Renal cortex interstitium (tissue), 11 donors: ENCODE data around the gene VPS37B. TPM values are rescaled to one million over a fixed set of nuclear protein-coding genes. Genes with fewer than 3 reads are reported as not detected.
A peak's percentile ranks its signal among the peaks of the same experiment; 100 is the strongest.

Source experiments
- DNase-seq, 11 donors: peaks; one replicate each; pipeline ENCODE4 v3.0.0-alpha.2; 2013; ENCODE audit warnings: low read depth in 9 of 11, low spot score in 4 of 11; ENCODE audit errors: extremely low read depth in 1 of 11
- polyA plus RNA-seq, 3 donors: library from polyadenylated mRNA; unstranded; fragments of 120-200 nt; gene quantifications; one replicate each; pipeline ENCODE4 v1.2.1, GENCODE V29; 2013; ENCODE audit not compliant: insufficient read length in 3 of 3

The VPS37B gene
- polyA plus RNA-seq, 3 donors: 23.4 to 32.6 (median 26.1) TPM

DNA sequence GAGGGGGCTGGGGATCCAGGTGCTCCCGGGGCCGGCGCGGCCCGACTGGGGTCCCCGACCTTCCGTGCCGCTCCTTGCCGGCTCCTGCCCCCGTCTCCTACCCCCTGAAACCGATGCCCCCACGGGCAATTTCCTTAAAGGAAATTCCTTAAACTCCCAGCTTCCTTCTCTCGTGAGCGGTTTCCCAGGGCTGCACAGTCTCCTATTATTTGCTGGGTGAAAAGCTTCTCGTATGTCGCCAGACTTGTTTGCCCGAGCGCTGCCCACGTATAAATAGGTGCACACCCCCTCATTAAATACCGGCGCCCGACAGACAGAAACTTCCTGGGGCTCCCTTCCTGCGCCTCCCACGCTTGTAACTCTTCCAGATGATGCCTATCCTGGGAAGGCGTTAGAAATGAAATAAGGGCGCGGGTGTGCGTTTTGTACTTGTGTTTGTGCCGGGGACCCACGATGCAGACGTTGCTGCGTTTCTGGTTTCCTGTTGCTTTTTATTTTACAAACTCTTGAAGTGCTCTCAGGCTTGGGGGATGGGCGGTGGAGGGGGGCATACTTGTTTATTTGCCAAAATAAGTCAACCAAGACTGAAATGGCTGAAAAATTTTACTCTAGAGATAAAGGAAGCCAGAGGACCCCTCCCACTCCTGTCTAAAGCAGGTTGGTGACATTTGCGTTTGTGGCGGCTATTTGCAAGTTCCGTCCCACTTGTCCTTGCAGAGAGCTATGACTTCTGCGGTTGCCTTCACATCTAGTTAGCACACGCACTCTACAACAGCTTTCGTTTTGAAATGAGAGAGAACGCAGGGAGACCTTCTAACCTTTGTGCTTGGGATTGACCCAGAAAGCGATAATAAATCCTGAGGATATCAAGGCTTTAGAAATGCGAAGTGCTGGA, 59.6 kb downstream of the VPS37B start:
- peak in 5 of 11 donors; percentile 40 to 69 (median 54) for DNase-seq

- DNase-seq: no peak
Measured at GRCh38 chr12:122835750-122836026, 60.2 kb downstream of the VPS37B start.

DNA sequence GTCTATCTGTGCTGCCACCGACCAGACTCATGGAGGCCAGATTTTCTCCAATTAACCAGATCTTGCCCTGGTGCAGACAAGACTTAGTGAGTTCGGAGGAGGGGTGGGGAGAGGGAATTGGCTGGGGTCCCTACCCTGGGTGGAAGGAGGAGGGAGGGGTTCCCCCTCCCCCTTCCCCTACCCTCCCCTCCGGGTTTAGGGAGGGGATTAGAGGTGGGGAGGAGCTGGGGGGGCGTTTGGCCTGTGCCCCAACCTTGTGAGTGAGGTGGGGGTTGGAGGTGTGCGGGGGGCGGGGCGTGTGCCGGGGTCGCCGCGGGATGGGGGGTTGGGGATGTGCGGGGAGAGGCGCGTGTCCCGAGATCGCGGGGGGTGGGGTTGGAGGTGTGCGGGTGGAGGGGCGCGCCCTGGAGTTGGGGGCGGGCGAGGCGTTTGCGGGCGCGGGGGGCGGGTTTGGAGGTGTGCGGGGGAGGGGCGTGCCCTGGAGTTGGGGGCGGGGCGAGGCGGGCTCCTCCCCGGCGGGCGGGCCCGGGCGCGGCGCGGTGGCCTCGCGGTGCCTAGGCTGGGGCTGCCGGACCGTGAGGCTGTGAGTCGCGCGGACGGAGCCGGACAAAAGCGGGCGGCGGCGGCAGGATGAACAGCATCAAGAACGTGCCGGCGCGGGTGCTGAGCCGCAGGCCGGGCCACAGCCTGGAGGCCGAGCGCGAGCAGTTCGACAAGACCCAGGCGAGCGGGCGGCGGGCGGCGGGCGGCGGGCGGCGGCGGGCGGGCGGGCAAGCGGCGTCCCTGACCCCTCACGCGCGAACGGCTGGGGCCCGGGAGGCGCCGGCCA, 60.8 kb downstream of the VPS37B start, which contains the start of gene HIP1R:
TSS of gene HIP1R (plus strand) at position 537 of the 829 bp plus-strand sequence. CDS start at position 631, 94 bp downstream.
- peak in 2 of 11 donors; percentile 45 to 48 for DNase-seq

DNA sequence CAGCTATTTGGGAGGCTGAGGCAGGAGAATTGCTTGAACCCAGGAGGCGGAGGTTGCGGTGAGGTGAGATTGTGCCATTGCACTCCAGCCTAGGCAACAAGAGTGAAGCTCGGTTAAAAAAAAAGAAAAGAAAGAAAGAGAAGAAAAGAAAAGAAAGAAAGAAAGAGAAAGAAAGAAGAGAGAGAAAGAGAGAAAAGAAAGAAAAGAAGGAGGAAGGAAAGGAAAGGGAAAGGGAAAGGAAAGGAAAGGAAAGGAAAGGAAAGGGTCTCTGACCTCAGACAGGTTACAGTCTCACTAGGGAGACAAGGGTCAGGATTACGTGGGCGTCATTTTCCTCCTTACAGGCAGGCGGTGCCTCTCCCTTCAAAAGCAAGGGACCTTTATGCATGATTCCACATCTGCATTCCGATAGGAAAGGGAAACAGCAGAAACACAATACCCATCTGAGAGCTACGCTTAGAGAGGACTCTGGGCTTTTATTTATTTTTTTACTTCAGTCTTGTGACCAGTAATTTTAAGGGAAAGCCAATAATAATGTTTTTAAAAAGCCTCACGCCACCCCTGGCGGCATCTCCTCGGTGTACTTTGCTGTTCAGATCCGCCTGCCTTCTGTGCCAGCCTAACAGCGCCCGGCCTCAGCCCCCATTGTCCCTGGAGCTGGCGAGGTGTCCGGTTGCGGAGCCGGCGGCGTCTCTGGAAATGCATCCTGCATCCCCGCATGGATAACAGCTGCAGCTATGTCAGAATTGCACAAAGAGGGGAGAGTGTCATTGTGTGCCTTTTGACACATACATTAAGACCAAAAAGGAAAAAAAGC, 61.6 kb downstream of the VPS37B start:
- peak in 7 of 11 donors; percentile 65 to 84 (median 72) for DNase-seq

DNA sequence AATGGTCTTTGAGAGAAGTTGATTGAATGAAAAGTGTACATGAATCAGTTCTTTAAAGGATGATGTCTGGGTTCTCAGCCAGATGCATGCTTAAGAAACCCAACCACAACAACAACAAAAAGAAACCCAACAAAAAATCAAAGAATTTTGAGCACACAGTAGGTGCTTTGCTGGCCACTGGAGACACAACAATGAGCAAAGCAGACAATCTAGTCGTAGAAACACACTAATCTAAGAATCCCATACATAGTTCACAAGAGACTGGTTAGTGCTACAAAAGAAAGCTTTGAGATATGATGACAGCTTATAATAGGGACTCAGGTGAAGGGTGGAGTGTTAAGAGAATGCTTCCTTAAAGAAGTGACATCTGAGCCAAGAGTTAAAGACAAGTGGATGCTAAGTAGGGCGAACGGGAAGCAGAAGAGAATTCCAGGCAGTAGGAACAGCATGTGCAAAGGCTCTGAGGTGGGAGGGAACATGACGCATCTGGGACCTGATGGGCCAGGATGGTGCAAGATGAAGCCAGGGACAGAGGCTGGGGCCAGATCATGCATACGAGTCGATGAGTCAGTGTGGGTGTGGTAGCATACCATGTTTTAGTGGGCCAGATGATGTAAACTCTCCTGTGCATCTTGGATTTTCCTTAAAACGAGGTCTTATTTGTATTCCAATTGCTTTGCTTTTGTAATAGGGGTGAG, 65.3 kb downstream of the VPS37B start:
- no peak for DNase-seq

DNA sequence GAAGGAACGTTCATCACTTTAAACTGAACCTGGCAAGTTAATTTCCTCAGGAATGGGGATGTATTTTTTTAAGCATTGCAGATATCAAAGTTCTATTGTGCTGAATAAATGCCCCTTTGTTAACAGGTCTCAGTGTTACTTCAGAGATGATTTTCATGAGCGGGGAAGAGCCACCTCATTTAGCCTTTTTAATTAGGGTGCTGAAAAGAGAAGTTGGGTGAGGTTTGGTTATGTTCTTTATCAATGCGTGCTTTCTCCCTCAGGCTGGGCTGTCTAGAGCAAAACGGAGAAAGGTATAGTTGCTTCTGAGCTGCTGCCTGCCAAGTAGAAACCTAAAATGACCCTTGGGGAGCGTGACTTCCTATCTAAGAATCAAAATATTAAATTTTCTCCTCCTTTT, 68.7 kb downstream of the VPS37B start:
- no peak for DNase-seq

GRCh38 chr12:122825773-122826724, 69.9 kb downstream of the VPS37B start:
- no peak for DNase-seq

DNA sequence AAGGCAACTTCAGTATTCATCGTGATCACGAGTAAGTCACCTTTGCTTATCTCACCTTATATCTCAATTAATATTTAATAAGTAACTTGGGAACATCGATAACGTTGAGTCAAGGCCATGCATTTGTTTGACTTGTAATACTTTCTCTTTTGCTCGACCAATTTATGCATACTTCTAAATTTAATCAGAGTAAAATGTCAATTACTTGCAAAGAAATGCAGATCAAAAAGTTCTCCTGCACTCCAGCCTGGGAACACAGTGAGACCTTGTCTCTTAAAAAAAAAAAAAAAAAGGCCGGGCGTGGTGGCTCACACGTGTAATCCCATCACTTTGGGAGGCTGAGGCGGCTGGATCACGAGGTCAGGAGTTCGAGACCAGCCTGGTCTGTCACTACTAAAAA, 72.5 kb downstream of the VPS37B start:
- DNase-seq: no peak

GRCh38 chr12:122820838-122821271, 75.1 kb downstream of the VPS37B start:
- no peak for DNase-seq

DNA sequence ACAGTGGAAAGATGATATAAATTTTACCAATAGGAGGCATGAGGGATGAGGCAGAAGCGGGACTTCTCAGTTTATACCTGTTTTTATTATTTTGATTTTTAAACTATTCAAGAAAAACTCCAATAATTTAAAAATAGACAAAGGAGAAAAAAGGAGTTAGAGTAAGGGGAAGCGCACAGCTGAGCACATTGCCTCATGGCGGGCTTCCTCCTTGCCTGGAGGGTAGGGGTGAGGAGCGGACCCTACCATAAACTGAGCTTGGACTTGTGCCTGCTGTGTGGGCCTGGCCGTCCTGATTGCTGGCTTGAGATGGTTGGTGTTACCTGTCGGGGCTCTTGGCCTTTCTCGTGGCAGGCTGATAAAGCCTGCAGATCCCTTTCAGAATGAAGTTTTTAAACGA, 75.8 kb downstream of the VPS37B start:
- DNase-seq: no peak

DNA sequence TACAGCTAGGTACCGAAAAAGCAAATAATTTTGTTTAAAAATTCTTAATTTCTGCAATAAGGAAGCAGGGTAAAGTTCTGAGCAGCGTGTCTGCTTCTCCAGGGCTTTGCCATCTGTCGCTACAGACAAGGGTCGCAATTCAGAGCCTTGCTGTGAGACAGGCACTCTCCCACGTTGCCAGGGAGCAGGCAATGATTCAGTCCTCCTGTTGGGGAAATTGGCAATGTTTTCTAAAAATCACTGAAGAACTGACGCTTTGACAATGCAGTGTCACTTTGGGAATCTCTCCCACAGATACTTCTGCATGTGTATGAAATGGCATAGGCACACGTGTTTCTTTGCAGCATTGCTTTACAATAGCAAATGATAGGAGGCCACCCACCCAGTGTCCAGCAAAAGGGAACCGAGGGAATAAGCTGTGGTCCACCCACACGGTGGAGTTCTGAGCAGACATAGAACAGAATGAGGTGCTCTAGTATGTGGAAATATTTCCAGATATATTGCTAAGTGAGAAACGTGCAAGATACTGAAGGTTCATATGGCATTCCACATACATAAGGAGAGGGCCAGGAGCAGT, 76.6 kb downstream of the VPS37B start:
- DNase-seq: no peak

Other genes starting within 250 kb of the VPS37B start
- under 1 TPM; 0.22 to 0.57 (median 0.34) TPM for gene HCAR2, start 192.8 kb downstream of the VPS37B start, polyA plus RNA-seq
- gene HCAR3, start 179.3 kb downstream of the VPS37B start, polyA plus RNA-seq: under 1 TPM; 0.19 to 0.62 (median 0.26) TPM
- gene HCAR1, start 165.3 kb downstream of the VPS37B start, polyA plus RNA-seq: 1 to 10 TPM; 2.5 to 2.7 (median 2.7) TPM
- 100 to 1,000 TPM in 1 of 3 donors, 10 to 100 TPM in 2; 88.3 to 102 (median 99.2) TPM for gene DENR, start 143.3 kb downstream of the VPS37B start, polyA plus RNA-seq
- gene CCDC62, start 121.6 kb downstream of the VPS37B start, polyA plus RNA-seq: under 1 TPM; 0.33 to 0.45 (median 0.40) TPM
- gene HIP1R, start 60.7 kb downstream of the VPS37B start, polyA plus RNA-seq: 100 to 1,000 TPM in 1 of 3 donors, 10 to 100 TPM in 2; 54.1 to 115 (median 74.2) TPM
- gene ABCB9, start 70.3 kb upstream of the VPS37B start, polyA plus RNA-seq: 10 to 100 TPM in 1 of 3 donors, 1 to 10 TPM in 2; 5.0 to 10.4 (median 7.5) TPM
- 10 to 100 TPM; 11.8 to 21.2 (median 17.0) TPM for gene OGFOD2, start 79.1 kb upstream of the VPS37B start, polyA plus RNA-seq
- gene ARL6IP4, start 84.6 kb upstream of the VPS37B start, polyA plus RNA-seq: 100 to 1,000 TPM; 161 to 222 (median 193) TPM